HG03159 (cell line): ENCODE data around the gene PARD3.
"Not testable (repeated sequence)": the region's sequence is repeated elsewhere in the genome, so short reads cannot be mapped to it uniquely, and the experiment has no call there.

Experiments used
- ATAC-seq: cut with Tn5 transposase; IDR thresholded peaks from one replicate; pipeline ENCODE4 v1.9.1; 2021; ENCODE audit warnings: mild to moderate bottlenecking, moderate library complexity; ENCODE audit not compliant: unreplicated experiment

PARD3 gene

DNA sequence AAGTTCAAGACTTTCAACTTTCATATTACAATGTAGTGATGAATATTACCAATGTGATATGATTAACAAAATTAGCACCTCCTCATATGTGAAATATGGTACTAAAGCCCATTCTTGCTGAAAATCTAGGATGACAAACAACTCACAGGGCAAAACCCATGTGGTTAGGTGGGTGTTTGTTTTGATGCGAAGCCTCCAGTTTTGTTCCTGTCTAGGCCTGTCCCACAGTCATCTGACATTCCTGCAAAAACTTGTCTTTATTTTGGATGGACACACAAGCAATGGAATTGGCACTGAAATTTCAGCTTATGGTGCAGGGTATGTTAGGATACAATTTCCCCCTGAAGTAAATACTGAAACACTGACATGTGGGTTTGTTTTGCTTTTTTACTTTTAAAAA lies 95.3 kb downstream of the PARD3 start:
- ATAC-seq, result no peak

DNA sequence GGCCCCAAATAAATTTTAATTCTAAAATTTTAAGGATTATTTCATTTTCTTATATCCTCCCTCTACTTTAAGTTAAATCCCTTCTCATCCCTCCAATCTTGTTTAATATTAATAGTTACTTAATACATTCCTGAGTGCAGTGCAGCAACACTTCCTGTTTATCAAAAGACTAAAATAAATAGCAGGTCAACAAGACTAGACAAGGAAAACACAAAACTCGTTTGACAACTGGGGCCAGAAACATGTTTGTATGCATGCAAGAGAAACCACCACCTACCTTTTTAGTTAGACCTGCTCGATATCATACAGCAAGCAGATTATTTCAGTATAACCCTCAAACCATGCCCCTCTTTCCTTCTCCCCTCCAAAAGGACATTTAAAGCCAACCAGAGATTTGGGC lies 95.8 kb downstream of the PARD3 start:
- no peak for ATAC-seq

DNA sequence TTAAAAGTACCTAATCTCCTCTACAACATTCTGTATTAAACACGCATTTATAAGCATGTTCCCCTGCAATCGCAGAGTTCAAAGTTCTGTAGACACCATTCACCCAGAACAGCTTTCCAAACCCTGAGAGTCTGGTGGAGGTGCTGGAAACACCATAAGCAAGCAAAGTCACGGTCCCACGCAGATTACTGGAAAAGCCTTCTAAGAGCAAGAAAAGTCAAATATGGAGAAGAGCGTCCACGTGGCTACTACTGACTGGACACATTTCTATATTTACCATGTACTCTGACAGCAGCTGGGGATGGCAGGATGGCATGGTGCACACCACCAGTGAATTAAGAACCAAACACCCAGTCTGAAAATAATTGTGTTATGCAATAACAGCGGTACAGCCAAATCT lies 97.7 kb downstream of the PARD3 start:
- no peak for ATAC-seq

DNA sequence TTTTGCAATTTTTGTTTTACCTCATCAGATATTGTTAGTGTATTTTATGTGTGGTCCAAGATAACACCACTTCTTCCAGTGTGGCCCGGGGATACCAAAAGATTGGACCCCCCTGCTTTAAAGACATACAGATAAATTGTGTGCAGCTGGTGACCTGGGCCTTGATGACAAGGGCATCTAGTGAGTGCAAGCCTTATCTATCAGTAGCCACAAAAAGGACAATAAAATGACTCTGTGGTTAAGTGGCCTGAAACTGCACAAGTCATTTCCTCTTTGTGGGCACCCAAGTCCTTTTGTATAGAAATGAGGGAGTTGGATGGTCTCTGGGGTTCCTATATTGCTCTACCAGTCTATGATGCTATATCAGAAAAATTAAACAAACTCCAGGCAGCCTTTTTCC lies 98.1 kb downstream of the PARD3 start:
- peak; percentile 84 for ATAC-seq

DNA sequence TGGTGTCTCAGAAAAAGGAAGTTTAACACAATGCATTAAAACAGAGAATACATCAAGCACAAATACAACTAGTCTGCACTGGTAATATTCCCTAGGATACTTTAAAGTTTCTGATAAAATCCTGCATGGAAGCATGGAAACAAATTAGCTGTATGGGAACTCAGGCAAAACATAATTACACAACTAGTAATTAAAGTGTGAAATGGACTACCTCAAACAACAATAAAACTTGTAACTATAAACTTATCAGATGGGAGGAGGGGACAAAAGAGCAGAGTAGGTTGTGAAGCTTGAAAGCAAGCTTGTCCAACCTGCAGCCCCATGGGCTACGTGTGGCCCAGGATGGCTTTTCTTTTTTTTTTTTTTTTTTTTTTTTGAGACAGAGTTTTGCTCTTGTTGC lies 98.9 kb downstream of the PARD3 start:
- ATAC-seq, result no peak

DNA sequence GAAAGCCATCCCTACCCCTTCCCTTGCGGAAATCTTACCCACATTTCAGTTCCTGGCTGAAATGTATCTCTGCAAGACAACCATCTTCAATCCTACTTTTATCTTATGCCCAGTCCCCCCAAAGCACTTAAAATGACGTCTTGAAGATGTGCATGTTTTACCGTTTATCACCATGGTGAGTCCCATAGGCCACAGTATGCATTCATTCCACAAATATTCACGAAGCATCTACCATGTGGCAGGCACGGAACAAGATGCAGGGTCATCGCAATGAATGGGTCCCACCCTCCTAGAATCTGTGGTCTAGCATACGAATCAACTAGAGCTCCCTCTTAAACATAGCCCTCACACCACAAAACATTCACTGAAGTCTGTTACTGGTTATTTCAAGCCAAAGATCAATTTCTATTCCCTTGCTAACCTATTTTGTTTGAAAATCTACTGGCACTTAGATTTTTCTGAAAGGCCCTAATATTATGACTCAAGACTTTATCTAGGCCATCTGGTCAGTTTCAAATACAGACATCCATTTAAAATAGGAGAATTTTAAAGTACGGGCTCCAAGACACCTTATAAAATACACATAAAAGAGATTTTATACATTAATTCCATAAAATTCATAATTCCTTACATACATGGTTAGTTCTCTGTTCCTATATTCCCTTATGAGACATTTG lies 99.4 kb downstream of the PARD3 start:
- no peak for ATAC-seq

DNA sequence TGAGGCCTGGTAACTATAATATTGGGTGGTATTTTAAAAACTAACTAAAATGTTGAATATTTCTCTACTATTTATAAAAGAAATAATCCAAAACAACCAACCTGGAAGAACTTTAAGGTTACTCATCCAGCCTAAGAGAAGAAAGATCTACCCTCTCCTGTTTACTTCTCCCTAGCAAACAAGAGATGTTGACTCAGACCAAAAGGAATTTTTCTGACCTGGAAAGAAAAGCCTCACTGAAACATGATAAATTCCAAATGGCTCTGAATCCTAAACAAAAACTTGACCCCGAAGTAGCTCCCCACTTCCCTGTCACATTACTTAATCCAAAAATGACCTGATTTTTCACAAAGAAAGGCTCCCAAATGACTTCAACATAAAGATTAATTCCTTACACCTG lies 101.2 kb downstream of the PARD3 start:
- no peak for ATAC-seq

DNA sequence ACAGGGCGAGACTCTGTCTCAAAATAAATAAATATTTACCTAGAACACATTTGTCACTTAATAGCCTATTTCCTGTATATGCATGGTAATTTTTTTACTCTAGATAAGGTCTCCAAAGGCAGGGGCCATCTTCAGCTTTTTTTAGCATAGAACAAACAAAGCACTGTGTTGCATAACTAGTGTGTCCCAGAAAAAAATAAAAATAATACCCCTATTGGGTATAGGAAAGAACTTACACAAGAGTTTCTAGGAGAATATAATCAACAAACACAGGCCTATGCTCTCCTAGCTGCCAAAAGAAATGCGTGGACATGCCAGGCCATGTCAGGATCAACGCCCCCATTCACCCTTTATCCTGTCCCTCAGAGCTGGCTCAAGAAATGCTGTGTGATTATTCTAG lies 103.6 kb downstream of the PARD3 start:
- ATAC-seq, result no peak

DNA sequence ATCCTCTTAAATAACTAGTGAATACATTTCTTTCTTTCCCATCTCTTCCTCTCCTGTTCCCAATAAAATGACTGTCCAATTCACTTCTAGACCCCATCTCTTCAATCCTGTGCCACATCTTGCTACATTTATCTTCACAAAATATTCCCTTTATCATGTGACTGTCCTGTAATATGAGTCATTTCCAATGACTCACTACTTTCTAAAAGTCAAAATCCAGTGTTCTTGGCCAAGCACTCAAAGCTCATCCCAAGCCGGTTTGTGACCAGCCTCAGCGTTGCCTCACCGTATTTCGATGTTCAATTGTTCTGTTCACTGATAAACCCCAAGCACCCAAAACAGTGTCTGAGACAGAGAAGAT lies 104.7 kb downstream of the PARD3 start:
- no peak for ATAC-seq

DNA sequence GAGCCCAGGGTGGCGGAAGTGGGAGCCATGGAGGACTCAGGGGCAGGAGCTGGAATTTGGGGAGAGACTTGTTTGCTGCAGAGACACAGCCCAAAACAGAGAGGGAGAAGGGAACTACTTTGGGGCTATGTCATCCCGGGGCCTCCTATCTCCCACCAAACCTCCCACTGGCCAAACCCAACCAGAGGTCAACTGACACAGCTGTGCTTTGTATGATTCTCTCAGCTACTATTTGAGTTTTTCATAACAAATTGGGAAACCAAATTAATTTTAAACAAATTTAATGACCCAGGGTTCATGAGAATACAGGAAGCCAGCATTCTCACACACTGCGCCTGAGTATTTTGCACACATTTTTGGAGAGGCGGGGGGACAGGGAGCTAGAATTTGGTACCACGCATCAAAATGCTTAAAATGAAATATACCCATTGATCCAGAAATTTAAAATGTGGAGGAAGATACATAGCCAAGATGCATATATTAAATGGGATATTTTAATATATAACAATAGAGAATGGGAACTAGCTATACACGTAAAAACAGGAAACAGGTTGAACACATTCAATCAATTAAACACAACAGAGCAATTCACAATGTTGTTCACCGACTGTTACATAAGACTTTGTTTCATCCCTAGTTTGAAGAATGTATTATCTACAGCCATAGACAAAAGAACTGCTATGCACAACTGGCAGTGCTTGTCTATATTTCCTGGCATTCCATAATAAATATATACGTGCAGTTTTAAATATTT lies 105.3 kb downstream of the PARD3 start:
- no peak for ATAC-seq

DNA sequence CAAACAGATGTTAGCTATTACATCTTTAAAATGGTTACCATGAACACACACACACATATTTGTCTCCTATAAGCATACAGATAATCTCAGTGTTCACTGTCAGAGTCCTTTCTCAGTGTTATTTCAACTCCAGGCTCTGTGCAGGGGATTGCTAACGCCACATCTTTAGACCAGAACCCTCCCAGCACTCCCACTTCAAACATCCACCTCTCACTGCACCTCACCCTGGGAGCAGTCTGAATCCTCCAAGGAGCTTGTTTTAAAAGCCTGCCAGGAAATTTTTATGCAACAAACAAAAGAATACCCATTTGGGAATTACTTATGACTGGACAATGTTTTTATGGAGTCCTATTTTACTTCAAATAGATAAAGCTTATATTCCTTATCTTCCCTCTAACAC lies 107.4 kb downstream of the PARD3 start:
- ATAC-seq, result no peak

DNA sequence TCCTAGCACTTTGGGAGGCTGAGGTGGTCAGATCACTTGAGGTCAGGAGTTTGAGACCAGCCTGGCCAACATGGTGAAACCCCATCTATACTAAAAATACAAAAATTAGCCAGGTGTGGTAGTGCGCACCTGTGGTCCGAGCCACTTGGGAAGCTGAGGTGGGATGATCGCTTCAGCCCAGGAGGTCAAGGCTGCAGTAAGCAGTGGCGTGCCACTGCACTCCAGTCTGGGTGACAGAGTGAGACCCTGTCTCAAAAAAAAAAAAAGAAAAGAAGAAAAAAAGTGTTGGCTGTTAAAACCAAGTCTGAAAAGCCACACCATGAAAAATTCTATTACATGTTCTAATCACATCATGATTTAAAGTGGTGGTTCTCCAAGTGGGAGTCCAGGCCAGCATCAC lies 108.1 kb downstream of the PARD3 start:
- ATAC-seq, result not testable (repeated sequence)

DNA sequence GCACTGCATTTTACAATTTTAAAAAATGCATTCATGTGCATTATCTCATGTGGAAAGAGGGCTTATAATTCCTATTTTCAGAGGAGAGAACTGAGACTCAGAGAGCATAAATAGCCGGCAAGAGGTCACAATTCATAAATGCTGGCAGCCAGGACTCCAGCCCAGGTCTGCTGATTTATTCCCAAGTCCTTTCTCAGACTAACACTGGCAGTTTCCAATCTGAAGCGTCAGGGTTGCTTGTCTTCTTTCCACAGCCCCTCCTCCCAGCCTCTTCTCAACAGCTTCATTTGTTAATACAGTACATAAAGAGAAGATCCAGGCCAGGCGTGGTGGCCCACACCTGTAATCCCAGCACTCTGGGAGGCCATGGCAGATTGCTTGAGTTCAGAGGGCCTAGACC lies 108.9 kb downstream of the PARD3 start:
- no peak for ATAC-seq

DNA sequence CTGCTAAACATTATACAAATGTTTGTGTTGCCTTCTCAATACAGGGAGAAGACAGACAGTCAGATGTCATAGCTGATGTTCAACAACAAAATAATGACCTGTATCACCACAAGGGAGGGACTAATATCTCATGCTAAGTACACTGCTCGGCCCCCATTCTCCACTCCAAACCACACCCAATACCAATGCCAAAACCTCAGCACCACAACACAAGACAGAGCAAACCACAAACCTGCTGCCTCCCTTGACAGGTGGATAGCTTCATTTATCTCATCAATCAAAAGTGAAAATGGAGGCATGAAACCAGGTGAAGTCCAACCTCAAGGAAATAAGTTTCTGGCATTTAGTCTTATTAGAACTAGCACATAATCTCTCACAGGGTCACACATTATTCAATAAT lies 109.5 kb downstream of the PARD3 start:
- ATAC-seq, result no peak

DNA sequence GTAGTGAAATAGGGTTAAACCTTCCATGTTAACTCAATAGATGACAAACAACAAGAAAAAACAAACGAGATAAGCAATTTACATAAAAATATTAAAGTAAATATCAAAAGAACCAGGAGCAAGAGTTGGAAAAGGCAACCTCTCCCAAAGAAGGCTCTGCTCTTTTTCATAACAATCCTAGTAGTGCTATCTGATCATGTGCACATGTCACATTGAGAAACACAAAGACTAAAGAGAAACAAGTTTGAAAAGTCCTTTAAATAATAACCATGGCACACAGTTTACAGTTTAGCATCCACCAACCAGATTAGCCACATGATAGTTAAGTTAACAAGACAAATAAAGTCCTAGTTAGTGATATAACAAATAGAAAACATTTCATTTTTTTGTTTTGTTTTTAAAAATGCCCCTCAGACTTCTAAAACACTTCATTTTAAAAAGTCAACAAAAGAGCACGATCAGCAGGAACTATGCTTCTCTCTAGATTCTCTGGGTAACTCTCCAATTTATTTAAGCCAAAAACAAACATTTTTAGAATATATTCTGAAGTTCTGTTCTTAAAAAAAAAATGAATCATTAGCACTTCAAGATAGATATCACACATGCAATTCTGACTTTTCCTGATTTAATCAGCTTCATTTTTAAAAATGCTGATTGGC lies 110.4 kb downstream of the PARD3 start:
- no peak for ATAC-seq

DNA sequence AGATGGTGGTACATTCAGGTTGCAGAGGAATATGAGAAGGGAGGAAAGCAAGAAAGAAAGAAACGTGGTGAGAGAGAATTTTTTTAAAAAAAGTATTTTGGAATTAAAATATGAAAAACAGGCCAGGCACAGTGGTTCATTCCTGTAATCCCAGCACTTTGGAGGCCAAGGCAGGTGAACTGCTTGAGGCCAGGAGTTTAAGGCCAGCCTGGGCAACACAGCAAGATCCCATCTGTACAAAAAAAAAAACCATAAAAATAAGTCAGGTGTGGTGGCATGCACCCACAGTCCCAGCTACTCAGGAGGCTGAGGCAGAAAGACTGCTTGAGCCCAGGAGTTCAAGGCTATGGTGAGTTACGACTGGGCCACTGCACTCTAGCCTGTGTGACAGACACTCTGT lies 112.1 kb downstream of the PARD3 start:
- ATAC-seq, result no peak

DNA sequence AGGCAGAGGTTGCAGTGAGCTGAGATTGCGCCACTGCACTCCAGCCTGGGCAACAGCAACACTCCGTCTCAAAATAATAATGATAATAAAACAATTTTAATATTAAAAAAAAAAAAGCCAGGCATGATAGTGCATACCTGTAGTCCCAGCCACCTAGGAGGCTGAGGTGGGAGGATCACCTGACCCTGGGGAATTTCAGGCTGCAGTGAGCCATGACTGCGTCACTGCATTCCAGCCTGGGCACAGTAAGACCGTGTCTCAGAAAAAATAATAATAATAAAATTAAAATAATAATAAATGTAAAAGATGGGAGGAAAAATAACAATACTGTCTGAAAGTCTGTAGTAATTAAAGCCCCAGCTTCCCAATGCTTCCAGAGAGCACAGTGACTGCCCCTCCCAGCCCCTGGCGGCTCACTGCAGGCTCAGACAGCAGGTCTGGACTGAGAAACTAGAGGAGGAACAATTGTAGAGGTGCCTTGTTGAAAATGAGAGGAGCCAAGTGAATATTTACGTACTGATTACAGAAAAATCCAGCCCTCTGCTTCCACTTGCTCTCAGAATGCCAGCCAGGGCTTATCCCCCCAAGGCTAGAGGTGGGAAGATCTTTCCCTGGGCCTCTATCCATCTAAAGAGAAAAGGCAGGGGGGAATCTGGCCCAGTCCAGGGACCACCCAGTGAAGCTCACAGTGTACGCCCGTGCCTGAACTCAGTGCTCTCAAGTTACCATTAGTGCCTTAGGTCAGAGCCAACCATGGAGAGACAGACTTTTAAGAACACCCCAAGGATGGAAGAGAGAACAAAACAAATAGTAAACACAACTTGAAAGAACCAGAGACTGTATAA lies 112.8 kb downstream of the PARD3 start:
- no peak for ATAC-seq

DNA sequence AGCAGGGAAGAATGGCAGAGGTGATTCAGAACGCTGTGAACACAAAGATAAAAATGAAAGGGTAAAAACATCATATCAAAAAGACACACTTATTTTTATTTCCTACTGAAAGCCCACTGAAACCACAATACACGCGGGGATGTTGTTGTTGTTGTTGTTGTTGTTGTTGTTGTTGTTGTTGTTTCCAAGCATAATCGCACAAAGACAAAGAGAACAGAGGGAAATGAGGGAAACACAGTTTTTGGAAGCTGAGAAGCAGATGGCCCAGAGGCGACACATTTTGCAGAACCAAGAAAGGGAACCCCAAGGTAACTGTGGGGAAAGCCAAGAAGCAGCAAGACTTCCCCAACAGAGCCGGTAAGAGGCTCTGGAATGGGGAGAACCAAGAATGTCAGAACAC lies 113.9 kb downstream of the PARD3 start:
- no peak for ATAC-seq

DNA sequence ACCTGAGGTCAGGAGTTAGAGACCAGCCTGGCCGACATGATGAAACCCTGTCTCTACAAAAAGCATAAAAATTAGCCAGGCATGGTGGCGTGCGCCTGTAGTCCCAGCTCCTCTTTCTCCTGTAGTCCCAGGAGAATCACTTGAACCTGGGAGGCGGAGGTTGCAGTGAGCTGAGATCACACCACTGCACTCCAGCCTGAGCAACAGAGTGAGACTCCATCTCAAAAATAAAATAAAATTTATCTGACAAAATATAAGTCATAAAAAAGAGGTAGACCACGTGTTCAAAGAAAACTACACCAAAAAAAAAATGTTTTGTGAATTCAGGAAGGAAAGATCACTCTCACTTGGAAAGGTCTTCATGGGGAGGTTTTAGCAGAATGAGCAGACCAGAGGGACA lies 114.3 kb downstream of the PARD3 start:
- not testable (repeated sequence) for ATAC-seq

DNA sequence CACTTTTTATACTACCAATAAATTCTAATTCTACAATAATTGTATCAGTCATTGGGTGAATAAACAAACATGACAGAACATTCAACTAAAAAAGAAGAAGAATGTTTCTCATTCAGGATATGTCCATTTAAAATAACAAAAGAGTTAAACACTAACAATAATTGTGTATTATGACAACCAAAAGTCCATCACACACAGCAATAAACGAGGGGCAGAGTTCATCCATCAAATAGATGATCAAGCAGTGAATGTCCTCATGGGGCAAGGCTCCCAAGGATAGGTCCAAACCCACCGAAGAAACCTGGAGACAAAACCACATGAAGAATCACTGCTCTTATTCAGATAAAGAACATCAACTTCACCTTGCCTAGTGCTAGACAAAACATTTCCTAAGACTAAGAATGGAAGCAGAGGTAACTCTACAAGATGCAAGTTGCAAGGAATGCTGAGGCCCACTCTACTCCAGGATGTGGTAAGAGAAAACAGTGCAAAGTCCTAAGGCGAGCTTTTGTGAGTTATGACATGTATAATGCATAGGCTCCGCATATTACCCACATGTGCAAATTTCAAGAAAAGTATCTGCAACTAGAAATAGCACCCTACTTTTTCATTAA lies 115.1 kb downstream of the PARD3 start:
- no peak for ATAC-seq

DNA sequence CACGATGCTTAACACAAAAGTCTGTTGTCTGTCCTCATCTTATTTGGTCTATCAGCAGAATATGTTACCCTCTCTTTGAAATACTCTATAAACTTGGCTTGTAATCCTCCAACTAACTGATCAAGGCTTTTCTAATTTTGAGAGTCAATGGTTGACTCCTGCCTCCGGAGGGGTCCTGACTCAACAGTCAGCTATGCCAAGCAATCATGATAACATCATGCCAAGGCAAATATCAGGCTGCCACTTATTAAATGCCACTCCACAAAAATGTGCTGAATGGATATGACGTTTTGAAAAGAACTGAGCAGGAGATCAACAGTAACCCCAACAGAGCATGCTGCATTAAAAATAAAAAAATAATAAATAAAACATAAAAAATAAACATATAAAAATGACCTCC lies 116.1 kb downstream of the PARD3 start:
- ATAC-seq, result no peak
